HG02970 (cell line): ENCODE data around the gene TBC1D1.
"Not testable (repeated sequence)": the region's sequence is repeated elsewhere in the genome, so short reads cannot be mapped to it uniquely, and the experiment has no call there.

ENCODE experiments used
- ATAC-seq: cut with Tn5 transposase; IDR thresholded peaks from one replicate; pipeline ENCODE4 v1.9.1; 2021; ENCODE audit warnings: mild to moderate bottlenecking, moderate library complexity, moderate number of reproducible peaks; ENCODE audit not compliant: unreplicated experiment, low FRiP score

TBC1D1 gene

DNA sequence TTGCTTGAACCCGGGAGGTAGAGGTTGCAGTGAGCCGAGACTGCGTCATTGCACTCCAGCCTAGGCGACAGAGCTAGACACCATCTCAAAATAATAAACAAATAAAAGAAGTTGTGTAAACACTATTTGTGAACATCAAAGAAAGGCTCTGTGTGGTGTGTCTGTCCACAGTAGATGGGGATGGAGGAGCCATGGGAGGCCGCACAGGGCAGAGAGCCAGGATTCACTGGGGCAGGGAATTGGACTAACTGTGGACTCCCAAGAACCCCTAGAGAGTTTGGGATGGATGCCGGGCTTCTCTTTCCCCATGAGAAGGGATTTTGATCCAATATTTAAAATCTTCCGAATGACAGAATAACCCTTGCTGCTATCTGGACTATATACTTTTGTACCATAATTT lies 26.5 kb downstream of the TBC1D1 start:
- ATAC-seq = no peak

DNA sequence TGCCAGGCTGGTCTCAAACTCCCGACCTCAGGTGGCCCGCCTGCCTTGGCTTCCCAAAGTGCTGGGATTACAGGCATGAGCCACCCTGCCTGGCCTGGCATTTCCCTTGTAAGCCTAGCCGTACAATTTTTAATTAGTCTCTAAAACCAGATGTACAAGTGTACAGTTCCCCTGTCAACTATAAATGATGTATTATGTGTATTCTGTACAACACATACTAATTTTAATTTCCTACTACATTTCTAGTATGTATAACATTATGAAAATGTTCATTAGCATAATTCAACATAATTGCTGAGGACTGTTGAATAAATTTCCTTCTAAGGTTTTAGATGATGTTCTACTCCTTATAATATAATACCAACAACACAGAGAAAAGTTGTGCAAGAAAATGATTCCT lies 27.8 kb downstream of the TBC1D1 start:
- no peak for ATAC-seq

DNA sequence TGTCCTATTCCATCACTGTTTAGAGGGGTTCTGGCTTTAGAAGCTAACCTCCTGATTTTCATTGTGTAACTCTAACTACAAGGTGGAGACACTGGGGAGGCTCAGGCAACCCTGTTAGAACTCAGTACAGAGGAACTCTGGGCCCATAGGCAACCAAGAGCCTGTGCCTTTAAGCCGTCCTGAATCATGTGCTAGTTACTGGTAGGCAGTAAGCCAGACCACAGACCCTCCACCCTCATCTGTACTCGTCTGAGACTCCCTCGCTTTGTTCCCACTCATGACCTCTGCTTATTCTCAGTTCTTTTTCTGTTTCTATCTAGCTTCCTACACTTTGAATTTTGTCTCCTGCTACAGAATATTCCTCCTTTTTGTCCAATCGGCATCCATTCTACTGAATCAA lies 31.4 kb downstream of the TBC1D1 start:
- ATAC-seq = no peak

DNA sequence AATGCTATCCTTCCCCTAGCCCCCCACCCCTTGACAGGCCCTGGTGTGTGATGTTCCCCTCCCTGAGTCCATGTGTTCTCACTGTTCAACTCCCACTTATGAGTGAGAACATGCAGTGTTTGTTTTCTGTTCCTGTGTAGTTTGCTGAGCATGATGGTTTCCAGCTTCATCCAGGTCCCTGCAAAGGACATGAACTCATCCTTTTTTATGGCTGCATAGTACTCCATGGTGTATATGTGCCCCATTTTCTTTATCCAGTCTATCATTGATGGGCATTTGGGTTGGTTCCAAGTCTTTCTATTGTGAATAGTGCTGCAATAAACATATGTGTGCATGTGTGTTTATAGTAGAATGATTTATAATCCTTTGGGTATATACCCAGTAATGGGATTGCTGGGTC lies 32.2 kb downstream of the TBC1D1 start:
- ATAC-seq = not testable (repeated sequence)

DNA sequence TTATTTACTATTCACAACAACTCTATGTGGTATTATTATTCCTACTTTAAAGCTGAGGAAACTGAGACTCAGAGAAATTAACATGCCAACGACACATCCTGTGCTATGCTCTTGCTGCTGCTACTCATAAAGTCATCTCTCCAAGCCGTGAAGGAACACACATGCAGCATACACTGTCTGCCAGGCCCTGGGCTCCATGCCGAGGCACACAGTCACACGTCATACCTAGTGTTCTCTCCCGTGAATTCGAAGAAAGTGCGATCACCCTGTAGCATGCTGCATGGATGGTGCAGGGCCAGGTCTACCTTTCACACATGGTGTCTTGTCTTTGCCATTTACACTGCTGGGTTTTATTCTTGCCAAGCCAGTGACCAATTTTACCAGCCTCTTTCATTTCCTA lies 34.1 kb downstream of the TBC1D1 start:
- no peak for ATAC-seq

DNA sequence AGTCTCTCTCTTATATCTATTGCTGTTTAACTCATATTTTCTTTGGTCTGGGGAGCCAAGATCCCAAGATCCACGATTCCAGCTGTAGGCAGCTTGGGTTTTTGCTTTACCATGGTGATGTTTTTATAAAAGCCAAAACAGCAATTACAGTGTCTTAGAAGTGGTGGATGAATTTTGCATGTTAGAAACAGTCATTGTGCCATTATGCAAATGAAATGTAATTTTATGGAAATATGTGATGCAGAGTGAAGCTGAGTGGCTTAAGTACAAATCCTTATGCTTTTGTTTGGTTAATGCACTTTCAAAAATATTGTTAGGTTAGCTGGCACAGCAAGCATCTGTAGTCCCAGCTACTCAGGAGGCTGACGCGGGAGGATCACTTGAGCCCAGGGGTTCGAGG lies 36.5 kb downstream of the TBC1D1 start:
- no peak for ATAC-seq

DNA sequence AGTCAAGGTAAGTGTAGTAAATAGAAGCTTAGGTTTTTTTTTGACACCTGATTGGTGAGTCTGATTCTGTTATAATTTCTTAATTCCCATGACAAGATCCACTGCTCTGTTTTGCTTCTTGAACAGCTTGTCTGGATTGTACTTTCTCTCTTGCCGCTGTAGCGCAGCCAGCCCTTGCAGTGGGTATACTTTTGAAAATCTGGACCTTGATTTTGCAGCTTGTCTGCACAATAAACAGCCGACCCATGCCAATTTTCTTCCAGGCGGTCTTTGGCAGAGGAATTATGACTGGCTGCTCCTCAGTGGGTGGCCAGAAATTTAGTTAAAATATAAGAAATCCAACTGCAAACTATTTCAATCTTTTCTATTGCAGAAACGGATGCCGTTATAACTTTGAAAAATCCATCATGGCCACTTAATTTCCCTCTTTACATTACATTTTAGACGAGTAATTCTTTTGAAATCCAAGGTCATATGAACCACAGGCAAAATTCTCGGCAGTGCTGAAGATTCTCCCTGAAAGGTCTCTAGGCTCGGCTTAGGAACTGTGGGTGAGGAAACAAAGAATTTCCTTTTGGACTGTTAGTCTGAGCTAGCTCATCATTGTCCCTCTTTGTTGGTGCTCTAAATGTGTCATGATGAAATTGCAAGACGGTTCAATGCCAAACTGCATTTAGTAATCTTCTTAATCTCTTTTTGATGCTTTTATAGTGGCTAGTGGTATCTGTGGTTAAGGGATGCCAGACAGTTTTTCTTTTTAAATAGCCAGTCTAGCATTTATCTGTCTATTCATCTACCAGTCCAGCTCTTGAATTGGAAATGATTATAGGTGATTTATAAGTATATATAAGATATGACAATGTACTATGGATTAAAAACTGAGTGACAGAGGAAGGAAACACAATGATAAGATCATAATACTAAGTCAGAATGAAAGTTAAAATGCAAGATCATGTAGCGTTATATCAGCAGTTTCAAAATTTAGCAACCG lies 37.8 kb downstream of the TBC1D1 start:
- ATAC-seq = no peak

DNA sequence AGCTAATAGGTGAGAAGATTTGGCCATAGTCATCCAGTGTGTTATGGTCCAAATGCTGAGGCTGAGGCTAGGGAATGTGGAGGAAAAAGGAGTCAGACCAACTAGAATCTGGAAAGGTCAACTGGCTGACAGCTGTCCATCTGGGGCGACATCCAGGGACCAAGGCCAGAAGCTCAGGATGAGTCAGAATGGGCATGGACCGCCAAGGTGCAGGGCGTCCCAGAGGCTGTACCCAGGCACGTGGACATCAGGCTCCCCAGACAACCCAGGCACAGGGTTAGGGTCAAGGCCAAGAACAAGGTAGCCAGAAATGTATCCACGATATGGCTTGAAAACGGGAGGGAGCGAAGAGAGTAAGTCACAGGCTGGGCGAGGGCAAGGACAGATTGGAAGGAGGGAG lies 43.2 kb downstream of the TBC1D1 start:
- no peak for ATAC-seq

DNA sequence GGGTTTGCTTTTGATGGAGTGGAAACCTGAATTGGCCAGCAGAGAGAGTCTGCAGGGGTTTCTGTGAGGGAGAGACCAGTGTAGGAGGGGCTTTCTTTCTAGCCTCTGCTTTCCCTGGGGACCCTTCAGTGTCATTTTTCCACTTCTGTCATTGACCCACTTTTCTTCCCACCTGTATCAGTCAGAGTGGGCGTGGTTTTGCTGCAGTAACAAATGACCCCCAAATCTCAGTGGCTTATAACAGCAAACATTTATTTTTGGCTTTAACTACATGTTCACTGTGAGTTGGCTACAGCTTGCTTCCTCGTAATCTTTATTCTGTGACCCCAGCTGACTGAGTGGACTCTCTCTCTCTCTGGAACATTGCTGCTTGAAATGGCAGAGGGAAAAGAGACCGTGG lies 43.7 kb downstream of the TBC1D1 start:
- no peak for ATAC-seq

DNA sequence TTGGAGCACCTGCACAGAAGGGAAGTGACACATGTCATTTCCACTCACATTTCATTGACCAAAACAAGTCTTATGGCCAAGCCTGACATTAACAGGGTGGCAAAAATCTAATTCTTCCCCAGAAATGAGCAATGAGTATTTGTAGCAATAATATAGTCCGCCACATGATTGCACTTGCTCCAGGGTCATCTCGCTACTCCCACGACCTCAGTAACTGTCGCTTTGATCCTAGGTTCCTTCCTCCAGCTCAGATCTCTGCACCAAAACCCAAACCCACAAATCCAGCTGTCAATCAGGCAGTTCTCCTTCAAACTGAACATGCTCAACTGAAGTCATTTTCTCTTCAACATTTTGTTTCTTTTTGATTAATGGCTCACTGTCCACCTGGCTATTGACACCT lies 44.1 kb downstream of the TBC1D1 start:
- ATAC-seq = no peak

DNA sequence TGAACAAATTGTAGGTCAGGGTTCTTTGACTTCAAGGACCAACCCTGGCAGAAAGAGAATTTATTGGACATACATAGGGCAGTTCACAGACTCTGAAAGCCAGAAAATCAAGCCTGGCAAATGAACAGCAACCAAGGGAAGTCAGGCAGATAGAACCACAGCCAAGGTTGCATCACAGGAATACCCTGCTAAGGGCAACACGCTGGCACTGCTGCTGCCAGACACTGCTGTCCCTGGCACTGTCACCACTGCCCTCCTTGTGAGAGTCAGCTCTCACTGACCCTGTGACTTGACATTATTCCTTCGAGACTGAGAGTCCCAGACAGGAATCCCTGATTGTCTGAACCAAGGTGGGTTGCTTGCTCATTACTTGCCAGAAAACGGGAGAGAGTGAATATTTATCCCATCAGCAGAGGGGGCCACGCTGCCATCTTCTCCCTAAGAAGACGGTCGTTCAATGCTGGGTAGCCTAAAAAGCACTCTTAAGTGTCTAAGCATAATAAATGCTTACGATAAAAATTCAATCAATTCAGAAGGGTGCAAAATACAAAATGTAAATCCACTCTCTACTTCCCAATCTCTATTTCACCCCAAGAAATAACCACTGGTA lies 46.1 kb downstream of the TBC1D1 start:
- no peak for ATAC-seq

DNA sequence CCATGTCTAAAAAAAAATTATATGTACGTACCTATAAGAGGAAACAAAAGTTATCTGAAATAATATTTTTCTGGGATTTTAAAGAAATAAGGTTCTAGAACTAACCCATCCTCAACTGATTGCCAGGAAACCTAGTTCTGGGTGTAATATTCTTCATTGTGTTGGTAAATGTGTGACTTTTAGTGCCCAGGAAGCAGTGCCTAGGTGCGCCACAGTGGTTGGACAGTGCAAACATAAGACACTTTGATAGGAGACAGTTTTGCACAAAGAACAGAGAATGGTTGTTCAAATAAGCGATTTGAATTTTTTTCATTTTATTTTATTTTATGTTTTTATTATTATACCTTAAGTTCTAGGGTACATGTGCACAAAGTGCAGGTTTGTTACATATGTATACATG lies 47.3 kb downstream of the TBC1D1 start:
- ATAC-seq = no peak

DNA sequence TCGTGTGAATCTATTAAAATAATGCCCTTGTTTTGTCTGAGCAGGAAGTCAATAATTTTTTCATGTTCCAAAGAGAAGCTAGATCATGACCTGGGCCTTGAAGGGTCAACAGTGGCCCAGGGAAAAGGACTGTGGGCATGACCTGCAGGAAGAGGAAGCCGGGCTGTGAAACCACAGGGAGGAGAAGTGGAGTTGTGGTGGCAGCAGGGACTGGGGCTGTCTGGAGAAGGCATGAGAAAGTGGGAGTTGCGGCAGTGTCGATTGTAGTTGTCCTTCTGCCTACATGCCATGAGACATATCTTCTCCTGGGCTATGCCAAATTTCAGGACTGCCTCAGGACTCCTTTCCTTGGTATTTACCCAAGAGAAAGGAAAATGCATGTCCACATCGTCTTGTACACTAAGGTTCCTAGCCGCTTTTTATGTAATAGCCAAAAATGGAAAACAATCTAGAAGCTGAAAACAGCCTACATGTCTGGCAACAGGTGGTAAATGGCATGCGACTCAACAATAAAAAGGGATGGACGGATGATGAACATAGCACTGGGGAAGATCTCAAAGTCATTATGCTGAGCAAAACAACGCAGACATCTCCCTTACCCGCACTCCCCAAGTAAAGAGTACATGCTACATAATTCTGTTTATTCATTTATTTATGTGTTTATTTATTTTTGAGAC lies 55.8 kb downstream of the TBC1D1 start:
- ATAC-seq = no peak

DNA sequence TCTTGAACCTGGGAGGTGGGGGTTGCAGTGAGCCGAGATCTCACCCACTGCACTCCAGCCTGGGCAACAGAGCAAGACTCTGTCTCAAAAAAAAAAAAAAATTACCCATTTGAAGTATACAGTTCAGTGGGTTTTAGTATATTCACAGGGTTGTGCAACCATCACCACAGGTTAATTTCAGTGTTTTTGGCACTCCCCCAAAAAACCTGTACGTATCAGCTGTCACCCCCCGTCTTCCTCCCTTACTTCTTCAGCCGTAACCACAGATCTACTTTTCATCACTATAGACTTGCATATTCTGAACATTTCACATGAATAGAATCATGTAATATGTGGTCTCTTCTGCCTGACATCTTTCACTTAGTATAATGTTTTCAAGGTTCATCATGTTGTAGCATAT lies 57.7 kb downstream of the TBC1D1 start:
- ATAC-seq = no peak

DNA sequence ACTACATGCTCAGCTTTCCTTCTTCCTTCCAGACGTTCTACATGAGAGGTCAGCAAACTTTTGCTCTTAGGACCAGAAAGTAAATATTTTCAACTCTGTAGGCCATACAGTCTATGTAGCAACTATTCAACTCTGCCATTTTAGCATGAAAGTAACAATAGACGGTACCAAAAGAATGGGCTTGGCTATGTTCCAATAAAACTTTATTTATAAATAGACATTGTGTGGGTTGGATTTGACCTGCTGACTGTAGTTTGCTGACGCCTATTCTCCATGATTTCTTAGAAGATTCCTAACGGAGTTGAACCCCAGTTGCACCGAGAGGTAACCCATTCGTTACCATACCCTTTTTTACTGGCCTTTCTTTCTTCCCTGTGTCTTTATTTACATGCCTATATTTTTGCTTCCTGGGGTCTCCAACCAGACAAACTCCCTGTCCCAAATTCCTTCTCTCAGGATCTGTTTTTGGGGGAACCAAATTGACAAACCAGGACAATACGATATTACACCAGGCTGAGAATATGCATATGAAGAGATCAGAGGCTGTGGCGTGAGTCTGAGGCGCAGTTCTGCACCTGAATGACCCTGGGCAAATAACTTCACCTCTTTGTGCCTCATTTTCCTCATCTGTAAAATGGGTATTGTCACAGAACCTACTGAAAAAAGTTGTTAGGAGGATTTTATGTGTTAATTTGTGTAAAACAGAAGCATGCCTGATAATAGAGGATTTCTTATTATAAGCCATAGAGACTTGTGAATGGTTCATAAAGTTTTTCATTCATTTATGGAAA lies 58.9 kb downstream of the TBC1D1 start:
- no peak for ATAC-seq

DNA sequence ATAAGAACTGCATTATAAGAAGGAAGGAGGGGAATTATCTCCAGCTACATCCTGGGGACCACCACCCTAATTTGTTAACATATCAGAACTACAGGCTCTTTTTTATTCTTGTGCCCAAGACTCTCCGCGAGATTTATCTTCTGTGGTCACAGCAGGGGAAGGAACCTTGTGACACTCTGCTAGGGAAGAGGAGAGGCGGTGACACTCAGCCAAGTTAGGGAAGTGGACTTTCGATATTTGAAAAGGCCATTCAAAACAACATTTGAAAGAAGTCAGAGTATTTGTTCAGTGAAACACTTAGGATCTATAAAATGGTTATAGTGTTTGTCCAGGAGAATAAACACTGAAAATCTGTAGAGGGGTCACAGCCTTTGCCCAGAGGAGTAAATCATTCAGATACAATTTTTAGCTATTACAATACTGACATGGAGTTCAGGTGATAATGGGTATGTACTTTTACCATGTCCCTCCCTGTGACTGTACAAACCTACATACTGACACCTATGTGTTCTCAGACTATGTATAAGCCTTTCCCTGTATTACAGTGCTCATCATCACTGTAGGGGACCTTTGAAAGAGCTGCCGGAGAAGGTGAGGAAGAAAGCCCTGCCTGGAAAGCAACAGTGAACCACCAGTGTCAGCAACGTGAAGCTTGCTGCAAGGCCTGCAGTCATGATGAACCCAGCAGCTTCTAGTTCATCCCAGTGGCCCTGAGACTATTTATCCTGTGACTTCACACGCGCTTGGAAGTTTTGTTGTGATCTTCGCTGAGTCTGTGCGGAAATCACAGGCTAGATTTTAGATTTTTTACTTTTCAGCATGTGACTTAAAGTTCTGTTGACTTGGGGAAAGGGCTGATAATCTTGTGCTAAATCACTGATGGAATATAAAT lies 60.8 kb downstream of the TBC1D1 start:
- ATAC-seq = no peak

DNA sequence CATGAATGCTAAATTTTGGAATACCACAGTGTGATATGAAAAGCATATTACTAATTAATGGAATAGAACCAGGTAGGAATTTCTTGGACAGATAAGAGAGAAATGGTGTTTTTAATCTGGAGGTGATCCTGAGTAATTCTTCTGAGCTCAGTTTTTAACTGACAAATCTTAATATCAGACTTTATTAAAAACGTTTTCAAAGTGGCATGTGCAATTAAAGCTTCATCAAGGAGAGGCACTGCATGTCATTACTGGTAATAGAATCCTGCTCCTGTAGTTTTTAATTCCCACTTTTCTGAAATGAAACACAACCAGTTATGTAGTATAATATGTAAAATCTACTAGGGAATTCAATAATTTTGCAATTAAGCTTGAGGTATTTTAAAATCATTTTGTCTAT lies 62.3 kb downstream of the TBC1D1 start:
- no peak for ATAC-seq

DNA sequence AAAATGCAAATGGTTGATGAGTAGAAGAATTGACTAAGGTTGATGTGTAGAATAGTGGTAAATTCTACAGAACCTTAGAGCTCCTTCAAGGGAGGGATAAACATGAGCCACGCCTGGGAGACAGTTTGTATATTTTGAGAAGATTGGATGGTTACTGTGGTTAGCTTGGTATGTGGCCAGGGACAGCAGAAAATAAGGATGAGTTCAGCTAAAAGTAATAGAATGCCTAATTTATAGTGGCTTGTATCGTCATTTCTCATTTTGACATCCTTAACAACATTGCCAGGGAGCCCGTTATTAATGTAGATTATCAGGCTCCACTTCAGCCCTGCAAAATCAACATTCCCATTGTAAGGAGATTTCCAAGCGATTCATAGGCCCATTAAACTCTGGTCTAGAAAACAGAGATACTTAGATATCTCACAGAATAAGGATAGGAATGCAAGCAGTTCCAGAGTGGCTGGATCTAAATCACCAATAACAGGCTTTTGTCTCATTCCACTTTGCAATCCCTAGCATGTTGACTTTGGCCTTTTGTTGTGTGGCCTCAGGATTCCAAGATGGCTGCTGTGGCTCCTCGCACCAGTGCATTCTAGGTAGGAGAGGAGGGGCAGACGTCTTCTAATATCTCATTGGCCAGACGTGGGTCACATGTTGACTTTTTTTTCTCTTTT lies 62.9 kb downstream of the TBC1D1 start:
- no peak for ATAC-seq

DNA sequence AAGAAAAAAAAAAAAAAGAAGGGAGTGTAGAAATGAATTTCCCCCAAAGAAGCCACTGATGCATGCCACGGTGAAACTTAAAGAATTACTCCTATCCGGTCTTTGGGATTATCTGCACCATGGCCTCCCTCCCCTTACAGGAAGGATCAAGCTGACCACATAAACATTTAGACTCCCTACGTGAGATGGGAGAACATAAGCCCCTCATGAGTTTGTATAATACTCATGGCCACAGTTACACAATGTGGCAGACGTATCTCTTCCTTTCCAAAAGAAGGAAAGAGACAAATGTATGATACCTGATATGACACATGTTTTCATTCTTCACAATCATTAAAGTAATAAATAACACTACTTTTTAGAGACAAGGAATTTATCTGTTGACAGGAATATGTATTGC lies 66.1 kb downstream of the TBC1D1 start:
- ATAC-seq = no peak
